ENCODE measurements around the gene BCAS1. TPM values are rescaled to one million over a fixed set of nuclear protein-coding genes. Genes with fewer than 3 reads are reported as not detected.

Gene BCAS1
- total and polyA plus RNA-seq, 10 donors: 0.23 to 1.3 (median 0.55) TPM; not detected in 2

DNA sequence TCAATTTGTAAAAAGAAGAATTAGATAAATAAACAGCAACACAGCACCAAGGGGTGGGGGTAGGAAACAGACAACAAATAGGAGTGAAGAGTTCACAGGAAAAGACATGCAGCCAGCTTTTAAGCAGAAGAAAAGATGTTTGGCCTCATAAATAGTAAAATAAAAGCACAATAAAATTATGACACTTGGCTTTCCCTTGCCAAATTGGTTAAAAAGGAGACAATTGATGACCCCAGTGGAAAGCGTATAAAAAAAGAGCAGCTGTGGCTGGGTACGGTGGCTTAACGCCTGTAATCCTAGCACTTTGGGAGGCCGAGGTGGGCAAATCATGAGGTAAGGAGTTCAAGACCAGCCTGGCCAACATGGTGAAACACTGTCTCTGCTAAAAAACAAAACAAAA, 29.1 kb downstream of the BCAS1 start:
- 91 to 96% (median 91%) methylated on average over 4 of the region's 4 CpGs for WGBS, 5 donors
- Histone ChIP-seq H3K27ac (no peak overlapping the region), H3K4me1 (no peaks in the 10 kb centered on the region), H3K36me3 (no peaks in the 10 kb centered on the region), H3K4me3 (no peak overlapping the region), H3K27me3 (replicated peaks in 1 of 7) (peaks cover 0 to 3% (median 0%) of the 10 kb centered on the region in 7 donors), H3K9me3 (peaks cover 0 to 6% (median 0%) of the 10 kb centered on the region in 8 donors)
- intact Hi-C loops (cut with DNase I; ENCODE audit: low total_unique reads): no loop called here
- no peak for DNase-seq
- TF ChIP-seq CTCF (IDR thresholded peaks at IDR 0.05 in 8 of 11, conservative IDR thresholded peaks at IDR 0.05 in 3 of 11) (no peak), POLR2A (IDR thresholded peaks at IDR 0.05) (no peak), POLR2AphosphoS5 (IDR thresholded peaks at IDR 0.05) (no peak)

- no peak overlapping the region for H3K27ac ChIP-seq
- no peak for DNase-seq
- no peak overlapping the region for H3K4me3 ChIP-seq
- intact Hi-C loops (cut with DNase I; ENCODE audit: low total_unique reads): no loop called here
- TF ChIP-seq POLR2A (IDR thresholded peaks at IDR 0.05) (no peak), CTCF (IDR thresholded peaks at IDR 0.05 in 8 of 11, conservative IDR thresholded peaks at IDR 0.05 in 3 of 11) (no peak), POLR2AphosphoS5 (IDR thresholded peaks at IDR 0.05) (no peak)
- WGBS, 5 donors: 63 to 69% (median 67%) methylated on average over 3 of the region's 3 CpGs; no CpG with 5 or more reads in 1 of the 5 donors
- H3K27me3 ChIP-seq (replicated peaks in 1 of 7): peaks cover 0 to 3% (median 0%) of the 10 kb centered on the region in 7 donors
- no peaks in the 10 kb centered on the region for H3K4me1 ChIP-seq
- no peaks in the 10 kb centered on the region for H3K36me3 ChIP-seq
- H3K9me3 ChIP-seq: peaks cover 0 to 4% (median 0%) of the 10 kb centered on the region in 8 donors
These were observed 29.9 kb downstream of the BCAS1 start for GRCh38 chr20:54040531-54040930.

GRCh38 chr20:54038961-54039360, 31.4 kb downstream of the BCAS1 start:
- no peak overlapping the region for H3K27ac ChIP-seq
- DNase-seq: no peak
- no peak overlapping the region for H3K4me3 ChIP-seq
- no peaks in the 10 kb centered on the region for H3K36me3 ChIP-seq
- peaks cover 0 to 5% (median 0%) of the 10 kb centered on the region in 8 donors for H3K9me3 ChIP-seq
- peaks cover 0 to 3% (median 0%) of the 10 kb centered on the region in 7 donors for H3K27me3 ChIP-seq (replicated peaks in 1 of 7)
- H3K4me1 ChIP-seq: no peaks in the 10 kb centered on the region
- intact Hi-C loops (cut with DNase I; ENCODE audit: low total_unique reads): no loop called here
- no peak for TF ChIP-seq CTCF (IDR thresholded peaks at IDR 0.05 in 8 of 11, conservative IDR thresholded peaks at IDR 0.05 in 3 of 11)
- TF ChIP-seq POLR2AphosphoS5 (IDR thresholded peaks at IDR 0.05): no peak
- TF ChIP-seq POLR2A (IDR thresholded peaks at IDR 0.05): no peak
- 70 to 91% (median 74%) methylated on average over 5 of the region's 5 CpGs; no CpG with 5 or more reads in 1 of the 5 donors for WGBS, 5 donors

GRCh38 chr20:54037525-54037924, 32.9 kb downstream of the BCAS1 start:
- TF ChIP-seq CTCF (IDR thresholded peaks at IDR 0.05 in 8 of 11, conservative IDR thresholded peaks at IDR 0.05 in 3 of 11) (no peak), POLR2A (IDR thresholded peaks at IDR 0.05) (no peak), POLR2AphosphoS5 (IDR thresholded peaks at IDR 0.05) (no peak)
- Histone ChIP-seq H3K36me3 (no peaks in the 10 kb centered on the region), H3K27ac (no peak overlapping the region), H3K9me3 (peaks cover 0 to 12% (median 0%) of the 10 kb centered on the region in 8 donors), H3K4me1 (no peaks in the 10 kb centered on the region), H3K27me3 (replicated peaks in 1 of 7) (peaks cover 0 to 3% (median 0%) of the 10 kb centered on the region in 7 donors), H3K4me3 (no peak overlapping the region)
- DNase-seq: no peak
- intact Hi-C loops (cut with DNase I; ENCODE audit: low total_unique reads): no loop called here
- 0 to 93% (median 46%) methylated on average over 1 of the region's 1 CpG; no CpG with 5 or more reads in 1 of the 5 donors for WGBS, 5 donors
